T-helper 17 cell (primary cell): Measurements from ENCODE around the gene HOXA5. TPM values are rescaled to one million over a fixed set of nuclear protein-coding genes. Genes with fewer than 3 reads are reported as not detected.

Experiments
- ATAC-seq: fragments of 150-1000 bp; cut with Tn5 transposase; 2 replicates; pipeline ENCODE4 v1.10.0; 2021; ENCODE audit warnings: mild to moderate bottlenecking, moderate library complexity
- DNase-seq, 3 donors: peaks; one replicate each; pipeline versions ENCODE4 v3.0.0 to v3.0.0-alpha.2; 2020 to 2021
- H3K9me3 ChIP-seq: one replicate; pipeline ENCODE4 v1.7.0; 2013; ENCODE audit warnings: low read length, mild to moderate bottlenecking; ENCODE audit not compliant: control insufficient read depth, poor library complexity, severe bottlenecking
- H3K27ac Mint-ChIP-seq: one replicate; pipeline ENCODE4 v1.8.0; 2022; ENCODE audit warnings: mild to moderate bottlenecking, moderate library complexity, mixed read lengths
- H3K27me3 Mint-ChIP-seq: one replicate; pipeline ENCODE4 v1.8.0; 2022; ENCODE audit warnings: mixed read lengths
- H3K36me3 Mint-ChIP-seq: one replicate; pipeline ENCODE4 v1.8.0; 2022; ENCODE audit warnings: low read depth, mixed read lengths
- H3K4me1 Mint-ChIP-seq: one replicate; pipeline ENCODE4 v1.8.0; 2022; ENCODE audit warnings: mild to moderate bottlenecking, mixed read lengths
- H3K4me3 Mint-ChIP-seq: one replicate; pipeline ENCODE4 v1.8.0; 2022; ENCODE audit warnings: mild to moderate bottlenecking, moderate library complexity, mixed read lengths
- total RNA-seq, 4 donors: library from RNA in 2 of 4; stranded (reverse) in 2 of 4; gene quantifications; one replicate each; pipeline ENCODE4 v1.2.3 and lab custom pipeline; 2022 to 2026

HOXA5 gene
- total RNA-seq, 2 donors from 2014 or later = 0.26 TPM; not detected in 1

- Mint-ChIP-seq H3K4me1 (peaks cover 43% of the 10 kb centered on the region), H3K4me3 (peak within 1 kb of the TSS; percentile 78), H3K27ac (peak within 1 kb of the TSS; percentile 78), H3K27me3 (peaks cover 86% of the 10 kb centered on the region), H3K36me3 (peaks cover 16% of the 10 kb centered on the region)
- ATAC-seq (no peak), DNase-seq (no peak)
- no peaks in the 10 kb centered on the region for H3K9me3 ChIP-seq
These were observed 13.0 kb upstream of the HOXA5 start, which contains the start of gene HOXA7 for GRCh38 chr7:27156508-27156898. Gene HOXA7, minus strand, starts transcription at chr7:27156675. Its CDS starts 130 bp downstream, at chr7:27156545.

DNA sequence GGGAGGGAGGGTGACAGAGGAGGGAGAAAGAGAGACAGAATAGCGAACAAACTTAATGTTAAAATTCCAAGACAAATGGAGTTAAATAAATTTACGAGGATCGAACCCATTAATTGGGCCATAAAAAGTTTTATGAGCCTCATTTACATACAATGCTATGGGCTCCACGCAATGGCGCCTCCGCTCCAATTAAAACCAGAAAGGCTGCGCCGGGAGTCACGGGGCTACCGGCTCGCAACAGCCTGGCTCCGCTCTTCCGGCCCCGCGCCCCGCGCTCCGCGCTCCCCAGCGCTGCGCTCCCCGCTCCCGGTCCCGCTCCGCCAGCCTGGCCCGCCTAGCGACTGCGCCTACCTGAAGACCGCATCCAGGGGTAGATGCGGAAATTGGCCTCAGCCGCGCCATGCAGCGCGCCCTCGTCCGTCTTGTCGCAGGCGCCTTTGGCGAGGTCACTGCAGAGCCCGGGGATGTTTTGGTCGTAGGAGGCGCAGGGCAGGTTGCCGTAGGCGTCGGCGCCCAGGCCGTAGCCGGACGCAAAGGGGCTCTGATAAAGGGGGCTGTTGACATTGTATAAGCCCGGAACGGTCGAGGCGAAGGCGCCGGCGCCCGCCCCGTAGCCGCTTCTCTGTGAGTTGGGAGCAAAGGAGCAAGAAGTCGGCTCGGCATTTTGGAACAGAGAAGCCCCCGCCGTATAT is 12.5 kb upstream of the HOXA5 start:
- Mint-ChIP-seq H3K27ac (peak overlapping the region; percentile 78), H3K36me3 (peaks cover 16% of the 10 kb centered on the region), H3K4me3 (peak overlapping the region; percentile 78), H3K4me1 (peaks cover 46% of the 10 kb centered on the region), H3K27me3 (peaks cover 87% of the 10 kb centered on the region)
- ATAC-seq (no peak), DNase-seq (no peak)
- H3K9me3 ChIP-seq = no peaks in the 10 kb centered on the region

GRCh38 chr7:27154901-27155815 is 11.7 kb upstream of the HOXA5 start:
- Mint-ChIP-seq H3K4me3 (peak overlapping the region; percentile 78), H3K4me1 (peaks cover 52% of the 10 kb centered on the region), H3K27me3 (peaks cover 92% of the 10 kb centered on the region), H3K27ac (peak overlapping the region; percentile 91), H3K36me3 (peaks cover 18% of the 10 kb centered on the region)
- DNase-seq = no peak
- H3K9me3 ChIP-seq = no peaks in the 10 kb centered on the region
- ATAC-seq = no peak

DNA sequence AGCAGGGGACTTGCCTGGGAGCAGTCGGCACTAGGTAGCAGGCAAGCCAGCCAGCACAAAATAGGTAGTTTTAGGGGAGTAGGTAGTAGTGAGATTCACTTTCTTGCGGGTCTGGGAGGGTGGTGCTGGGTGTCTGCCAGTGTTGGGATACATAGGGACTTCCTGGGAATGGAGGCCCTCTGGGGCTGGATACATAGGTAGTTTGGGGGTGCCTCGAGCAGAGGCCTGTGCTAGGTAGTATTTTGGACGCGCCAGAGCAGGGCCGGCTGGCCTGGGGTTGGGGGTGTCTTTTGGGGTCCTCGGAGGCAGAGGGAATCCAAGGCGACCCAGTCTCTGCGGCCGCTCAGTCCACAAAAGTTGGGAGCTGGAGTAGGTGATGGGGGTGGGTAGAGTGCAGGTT is 10.9 kb upstream of the HOXA5 start:
- no peak for DNase-seq
- no peaks in the 10 kb centered on the region for H3K9me3 ChIP-seq
- H3K36me3 Mint-ChIP-seq = peaks cover 15% of the 10 kb centered on the region
- H3K4me3 Mint-ChIP-seq = peak overlapping the region; percentile 66
- no peak for ATAC-seq
- peaks cover 49% of the 10 kb centered on the region for H3K4me1 Mint-ChIP-seq
- H3K27me3 Mint-ChIP-seq = peaks cover 92% of the 10 kb centered on the region
- H3K27ac Mint-ChIP-seq = peak overlapping the region; percentile 91

GRCh38 chr7:27153526-27153925 is 10.0 kb upstream of the HOXA5 start:
- Mint-ChIP-seq H3K36me3 (peaks cover 15% of the 10 kb centered on the region), H3K27ac (peak overlapping the region; percentile 91), H3K4me3 (peak overlapping the region; percentile 54), H3K27me3 (peaks cover 92% of the 10 kb centered on the region), H3K4me1 (peaks cover 47% of the 10 kb centered on the region)
- DNase-seq (no peak), ATAC-seq (no peak)
- no peaks in the 10 kb centered on the region for H3K9me3 ChIP-seq

DNA sequence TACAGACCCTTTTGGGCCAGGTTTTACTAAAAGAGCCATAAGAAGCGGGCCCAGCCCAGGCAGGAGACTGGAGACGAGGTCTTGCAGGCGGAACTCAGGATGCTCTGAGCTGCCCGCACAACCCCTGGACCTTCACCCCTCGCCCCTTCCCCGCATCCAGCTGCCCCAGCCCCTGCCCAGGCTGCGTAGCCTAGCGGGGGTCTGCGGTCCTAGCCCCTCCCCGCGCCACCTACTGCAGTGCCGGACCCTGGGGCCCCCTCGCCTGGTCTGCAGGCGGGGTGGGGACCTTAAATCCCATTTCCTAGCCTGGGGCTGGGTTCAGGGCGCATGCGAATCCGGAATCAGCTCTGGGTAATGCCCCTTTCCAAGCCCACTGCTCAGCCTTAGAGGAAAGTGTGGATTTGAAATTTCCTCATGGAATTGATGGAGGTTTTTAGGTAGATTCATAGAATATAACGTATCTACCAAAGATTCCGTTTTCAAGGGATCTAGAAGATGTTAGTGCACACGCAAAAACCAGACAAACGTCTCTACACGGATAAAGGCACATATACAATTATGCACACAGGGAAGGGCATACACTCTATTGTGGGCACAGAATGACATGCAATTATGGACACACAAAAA is 9.4 kb upstream of the HOXA5 start:
- H3K27me3 Mint-ChIP-seq = peaks cover 92% of the 10 kb centered on the region
- H3K4me1 Mint-ChIP-seq = peaks cover 47% of the 10 kb centered on the region
- peak overlapping the region; percentile 91 for H3K27ac Mint-ChIP-seq
- no peak overlapping the region for H3K4me3 Mint-ChIP-seq
- H3K9me3 ChIP-seq = no peaks in the 10 kb centered on the region
- H3K36me3 Mint-ChIP-seq = peaks cover 14% of the 10 kb centered on the region
- no peak for DNase-seq
- ATAC-seq = no peak

DNA sequence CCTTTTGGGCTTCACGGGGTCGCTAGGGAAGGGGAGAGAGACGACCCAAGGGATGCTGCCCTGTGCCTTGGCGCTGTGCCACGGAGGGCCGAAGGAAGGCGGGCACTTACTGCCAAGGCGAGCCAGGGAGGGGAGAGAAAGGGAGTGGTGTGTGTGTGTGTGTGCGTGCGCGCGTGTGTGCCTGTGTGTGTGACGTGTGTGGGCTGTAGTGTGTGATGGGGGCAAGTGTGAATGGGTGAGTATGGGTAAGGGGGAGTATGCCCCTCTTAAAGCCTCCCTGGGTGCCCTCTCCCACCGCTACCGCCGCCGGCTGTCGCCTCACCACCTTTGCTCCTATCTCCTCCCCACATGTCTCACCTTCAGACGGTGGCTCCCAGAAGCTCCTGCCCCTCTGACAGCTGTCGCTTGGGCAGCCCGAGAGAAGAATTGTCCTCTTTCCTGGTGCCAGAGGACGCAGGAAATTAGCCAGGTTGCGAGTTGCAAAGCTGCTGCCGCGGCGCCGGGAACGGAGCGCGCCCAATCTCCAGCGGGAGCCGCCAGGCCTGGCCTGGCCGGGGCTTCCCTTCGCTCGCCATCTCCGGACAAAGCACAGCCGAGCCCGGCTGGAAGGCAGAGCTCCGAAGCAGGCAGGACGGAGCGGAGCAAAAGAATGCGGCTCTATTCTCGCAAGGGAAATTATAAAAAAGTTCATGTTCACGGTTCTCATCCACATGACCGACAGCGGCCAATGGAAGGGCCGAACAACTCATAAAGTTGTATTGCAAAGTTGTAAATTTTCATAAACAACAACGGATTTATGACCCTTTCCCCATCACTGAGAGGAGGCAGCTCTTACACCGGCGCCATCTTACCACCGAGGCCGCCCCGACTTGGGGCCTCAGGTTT is 8.7 kb upstream of the HOXA5 start, which contains the start of gene HOXA3:
TSS of gene HOXA3 (minus strand) at position 653 of the 885 bp plus-strand sequence. CDS start 41,943 bp downstream, outside the sequence.
- peaks cover 43% of the 10 kb centered on the region for H3K4me1 Mint-ChIP-seq
- peak within 1 kb of the TSS; percentile 85 for H3K4me3 Mint-ChIP-seq
- no peaks in the 10 kb centered on the region for H3K9me3 ChIP-seq
- H3K27ac Mint-ChIP-seq = peak within 1 kb of the TSS; percentile 91
- ATAC-seq (no peak), DNase-seq (no peak)
- H3K36me3 Mint-ChIP-seq = peaks cover 11% of the 10 kb centered on the region
- peaks cover 90% of the 10 kb centered on the region for H3K27me3 Mint-ChIP-seq

DNA sequence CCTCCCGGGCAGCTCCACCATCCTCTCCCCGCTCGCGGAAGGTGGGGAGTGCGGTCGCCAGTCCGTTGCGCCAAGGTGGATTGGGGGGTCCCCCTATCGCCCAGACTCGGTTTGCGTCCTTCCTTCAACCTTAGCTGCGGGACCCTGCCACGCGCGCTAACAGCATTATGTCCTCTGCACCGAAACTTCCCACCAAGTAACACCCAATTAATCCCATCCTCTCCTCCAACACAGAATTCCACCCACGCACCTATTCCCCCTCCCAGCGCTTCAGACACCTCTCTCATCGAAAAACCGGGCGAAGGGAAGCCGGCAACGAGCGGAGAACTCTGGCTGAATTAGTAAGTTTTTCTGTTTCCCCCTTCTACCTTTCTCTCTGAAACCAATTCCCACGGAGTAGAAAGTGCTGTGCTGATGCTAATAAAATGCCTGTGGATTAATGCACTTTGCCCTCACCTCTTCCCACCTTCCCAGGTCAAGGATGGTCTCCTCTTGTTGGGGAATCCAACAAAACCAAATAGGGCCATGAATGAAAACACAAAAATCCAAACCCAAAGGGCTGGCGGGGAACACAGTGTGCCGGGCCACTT is 8.0 kb upstream of the HOXA5 start:
- no peaks in the 10 kb centered on the region for H3K9me3 ChIP-seq
- peak overlapping the region; percentile 85 for H3K4me3 Mint-ChIP-seq
- peaks cover 43% of the 10 kb centered on the region for H3K4me1 Mint-ChIP-seq
- H3K27ac Mint-ChIP-seq = peak overlapping the region; percentile 85
- H3K27me3 Mint-ChIP-seq = peaks cover 93% of the 10 kb centered on the region
- no peak for DNase-seq
- no peak for ATAC-seq
- peaks cover 13% of the 10 kb centered on the region for H3K36me3 Mint-ChIP-seq

- ATAC-seq = peak; percentile 88
- peak; percentile 48 to 61 (median 56) for DNase-seq
- H3K27ac Mint-ChIP-seq = peak overlapping the region; percentile 85
- peaks cover 14% of the 10 kb centered on the region for H3K36me3 Mint-ChIP-seq
- peaks cover 94% of the 10 kb centered on the region for H3K27me3 Mint-ChIP-seq
- peaks cover 43% of the 10 kb centered on the region for H3K4me1 Mint-ChIP-seq
- H3K9me3 ChIP-seq = no peaks in the 10 kb centered on the region
- peak overlapping the region; percentile 85 for H3K4me3 Mint-ChIP-seq
These were observed 7.3 kb upstream of the HOXA5 start for GRCh38 chr7:27150568-27151340.

DNA sequence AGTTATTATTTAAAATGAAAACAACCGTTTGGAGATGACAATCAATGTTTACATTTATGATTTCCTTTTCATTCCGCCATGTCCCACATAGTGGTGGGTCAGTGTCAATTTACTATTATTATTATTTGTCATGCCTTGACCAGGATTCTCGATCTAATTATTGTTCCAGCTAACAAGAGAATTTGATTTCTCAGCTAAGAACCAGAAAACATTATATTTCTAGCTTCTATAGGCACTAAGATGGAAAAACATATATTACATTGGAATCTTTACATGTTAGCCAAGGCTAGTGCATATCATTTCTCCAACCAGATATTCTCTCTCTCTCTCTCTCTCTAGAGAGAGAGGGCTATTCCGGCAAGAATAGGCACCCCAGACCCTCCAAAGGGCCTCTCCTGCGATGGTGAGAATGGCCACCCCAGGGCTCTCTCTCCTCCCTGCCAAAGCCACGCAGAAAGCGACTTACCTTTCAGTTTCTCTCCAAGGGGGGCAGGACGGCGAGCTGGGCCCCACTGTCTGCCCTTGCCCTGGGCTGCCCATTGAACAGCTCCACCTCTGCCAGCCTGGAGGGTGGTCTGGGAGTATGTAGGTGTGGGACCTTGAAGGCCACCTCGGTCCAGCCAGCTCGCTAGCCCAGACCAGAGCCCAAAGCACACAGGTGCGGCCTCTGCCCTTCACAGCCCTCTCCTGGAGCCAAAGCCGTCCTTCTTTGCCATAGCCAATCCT is 6.5 kb upstream of the HOXA5 start:
- Mint-ChIP-seq H3K27ac (no peak overlapping the region), H3K4me1 (peaks cover 40% of the 10 kb centered on the region), H3K36me3 (peaks cover 14% of the 10 kb centered on the region), H3K4me3 (no peak overlapping the region), H3K27me3 (peaks cover 94% of the 10 kb centered on the region)
- DNase-seq = no peak
- no peaks in the 10 kb centered on the region for H3K9me3 ChIP-seq
- no peak for ATAC-seq
